ENCODE measurements around the gene CEP44.
"Not testable (repeated sequence)": the region's sequence is repeated elsewhere in the genome, so short reads cannot be mapped to it uniquely, and the experiment has no call there.

CEP44 gene, protein sequence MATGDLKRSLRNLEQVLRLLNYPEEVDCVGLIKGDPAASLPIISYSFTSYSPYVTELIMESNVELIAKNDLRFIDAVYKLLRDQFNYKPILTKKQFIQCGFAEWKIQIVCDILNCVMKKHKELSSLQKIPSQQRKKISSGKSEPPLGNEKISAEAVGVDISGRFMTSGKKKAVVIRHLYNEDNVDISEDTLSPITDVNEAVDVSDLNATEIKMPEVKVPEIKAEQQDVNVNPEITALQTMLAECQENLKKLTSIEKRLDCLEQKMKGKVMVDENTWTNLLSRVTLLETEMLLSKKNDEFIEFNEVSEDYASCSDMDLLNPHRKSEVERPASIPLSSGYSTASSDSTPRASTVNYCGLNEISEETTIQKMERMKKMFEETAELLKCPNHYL

GRCh38 chr4:174283507-174284471, at the start of gene CEP44, which contains the start of gene FBXO8:
Gene CEP44, plus strand, starts transcription at chr4:174283911. Its CDS starts 15,211 bp downstream, at chr4:174299122.
Gene FBXO8, minus strand, starts transcription at chr4:174283667. Its CDS starts 20,575 bp downstream, at chr4:174263092.
- DNase-seq (ENCODE audit: low read depth in 3 of 3), result peak; percentile 27 to 42 (median 28)

DNA sequence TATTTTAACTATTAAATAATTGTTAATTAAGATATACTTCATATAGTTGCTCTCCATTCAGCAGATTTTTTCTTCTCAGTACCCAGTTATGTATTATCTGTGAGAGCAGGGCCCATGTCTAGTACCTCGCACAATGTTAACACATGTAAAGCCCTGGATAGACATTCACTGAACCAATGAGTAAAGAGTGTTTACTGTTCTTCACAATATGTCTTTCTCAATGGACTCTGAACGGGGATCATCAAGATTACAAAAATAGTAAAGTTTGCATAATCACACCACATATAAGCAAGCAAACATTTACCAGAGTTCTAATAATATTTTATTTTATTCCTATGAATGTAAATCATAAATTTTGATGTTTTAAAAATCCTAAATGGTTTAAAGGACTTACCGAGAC, 47.4 kb upstream of the CEP44 start:
- DNase-seq (ENCODE audit: low read depth in 3 of 3), result no peak

DNA sequence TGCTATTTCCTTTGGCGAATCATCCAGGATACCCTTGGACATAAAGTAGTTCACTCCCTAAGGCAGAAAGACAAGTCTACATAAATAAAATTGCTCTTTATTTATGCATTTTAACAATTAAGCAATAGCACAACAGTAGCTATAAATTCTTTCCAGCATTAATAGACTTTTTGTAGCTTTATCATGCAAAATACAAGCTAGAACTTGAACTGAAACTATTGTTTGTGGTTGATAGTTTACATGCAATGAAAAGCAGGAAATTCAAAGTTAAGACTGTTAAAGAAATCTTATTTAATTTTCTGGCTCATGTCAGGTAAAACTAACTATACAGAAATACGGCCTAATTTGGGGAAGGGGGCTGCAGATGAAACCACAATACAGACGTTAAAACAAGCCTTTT, 42.5 kb upstream of the CEP44 start:
- no peak for DNase-seq (ENCODE audit: low read depth in 3 of 3)

- no peak for DNase-seq (ENCODE audit: low read depth in 3 of 3)
Observed at GRCh38 chr4:174244441-174244840, 39.3 kb upstream of the CEP44 start.

DNA sequence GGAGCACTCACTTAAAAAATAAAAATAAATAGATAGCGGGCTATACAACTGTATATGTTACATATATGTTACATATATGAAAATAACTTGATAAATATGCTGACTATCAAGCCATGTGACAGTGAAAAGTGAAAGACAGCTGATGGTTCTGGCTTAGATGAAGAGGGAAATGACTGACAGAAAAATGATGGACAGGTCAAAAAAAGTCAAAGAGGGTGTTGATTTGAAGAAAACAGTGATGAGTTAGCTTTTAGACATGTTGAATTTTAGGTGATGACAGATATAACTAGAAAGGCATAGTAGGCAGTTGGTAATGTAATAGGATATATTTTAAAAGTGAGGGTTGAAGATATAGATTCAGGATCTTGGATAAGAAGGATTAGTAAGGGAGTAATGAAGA, 38.0 kb upstream of the CEP44 start:
- DNase-seq (ENCODE audit: low read depth in 3 of 3), result no peak

DNA sequence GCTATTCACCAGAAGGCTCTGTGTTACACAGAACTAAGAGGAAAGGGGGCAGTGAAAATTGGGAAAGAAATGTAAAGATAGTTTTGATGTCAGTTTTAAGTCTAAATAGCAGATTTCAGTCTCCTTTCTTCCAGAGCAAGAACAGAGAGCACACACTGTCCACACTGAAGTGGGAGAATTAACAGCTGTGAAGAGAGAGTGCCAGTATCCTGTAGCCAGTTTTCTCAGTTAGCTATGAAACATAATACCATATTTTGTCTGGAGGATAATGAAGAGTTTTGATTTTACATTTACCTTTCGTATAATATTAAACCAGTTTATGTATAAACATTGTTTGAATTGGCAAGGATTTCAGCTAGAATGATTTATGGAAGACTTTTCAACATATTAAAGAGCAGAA, 35.3 kb upstream of the CEP44 start:
- DNase-seq (ENCODE audit: low read depth in 3 of 3), result no peak

- no peak for DNase-seq (ENCODE audit: low read depth in 3 of 3)
Observed at GRCh38 chr4:174252412-174252811, 31.3 kb upstream of the CEP44 start.

- DNase-seq (ENCODE audit: low read depth in 3 of 3), result no peak
Observed at GRCh38 chr4:174254613-174255012, 29.1 kb upstream of the CEP44 start.

GRCh38 chr4:174255374-174255773, 28.3 kb upstream of the CEP44 start:
- DNase-seq (ENCODE audit: low read depth in 3 of 3), result no peak

DNA sequence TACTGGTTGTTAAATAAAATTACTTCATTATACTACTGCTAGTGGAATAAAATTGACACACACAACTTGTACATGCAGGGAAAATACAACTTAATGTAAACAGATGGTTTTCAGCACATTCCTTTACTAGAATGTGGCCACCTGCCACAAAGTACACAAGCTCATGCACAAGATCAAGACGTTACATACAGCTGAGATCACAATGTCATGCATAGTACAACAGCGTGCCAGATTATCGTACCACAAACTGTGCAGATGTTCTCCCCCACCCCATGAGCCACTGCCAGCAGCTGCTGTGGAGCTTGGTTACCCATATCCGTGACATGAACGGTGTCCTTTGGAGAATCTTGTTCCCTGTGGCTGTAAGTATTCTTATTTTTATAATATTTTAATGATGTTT, 27.9 kb upstream of the CEP44 start:
- no peak for DNase-seq (ENCODE audit: low read depth in 3 of 3)

DNA sequence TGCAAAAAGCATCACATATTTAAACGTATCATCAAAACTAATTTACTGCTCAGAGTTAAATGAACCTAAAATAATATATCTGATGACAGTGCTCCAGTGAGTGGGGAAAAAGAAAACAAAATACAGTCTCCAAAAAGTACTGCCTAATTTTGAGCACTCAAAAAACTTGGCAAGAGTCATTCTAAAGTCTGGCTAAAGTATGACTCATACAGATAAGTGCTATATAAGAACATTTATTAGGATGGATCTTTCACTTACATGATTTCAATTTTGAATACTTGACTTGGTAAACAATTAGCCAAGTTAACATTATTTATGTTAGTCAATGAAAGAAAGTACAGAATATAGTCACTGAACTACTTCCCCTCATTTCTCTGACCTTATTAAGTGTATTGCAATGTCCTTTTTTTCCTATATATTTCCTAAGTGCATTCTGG, 27.4 kb upstream of the CEP44 start:
- no peak for DNase-seq (ENCODE audit: low read depth in 3 of 3)

DNA sequence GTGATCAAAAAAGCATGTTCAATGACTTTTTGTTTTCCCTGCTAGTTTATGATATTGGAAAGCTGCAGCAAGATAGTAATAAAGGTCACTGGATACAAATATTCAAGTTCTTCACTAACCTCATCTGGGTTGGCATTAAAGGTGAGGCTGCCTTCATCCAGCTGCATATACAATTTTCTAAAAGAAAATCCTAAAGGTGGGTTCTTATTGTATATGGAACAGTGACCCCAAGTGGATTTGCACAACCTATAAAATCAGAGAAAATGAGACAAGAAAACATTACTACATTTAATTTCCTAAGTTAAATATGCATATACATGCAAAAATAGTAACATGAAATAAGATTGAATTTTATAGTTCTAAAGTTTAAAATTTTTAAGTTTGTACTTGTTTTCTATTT, 24.1 kb upstream of the CEP44 start:
- DNase-seq (ENCODE audit: low read depth in 3 of 3), result no peak

- DNase-seq (ENCODE audit: low read depth in 3 of 3), result no peak
Observed at GRCh38 chr4:174260099-174260498, 23.6 kb upstream of the CEP44 start.

GRCh38 chr4:174261432-174261831, 22.3 kb upstream of the CEP44 start:
- DNase-seq (ENCODE audit: low read depth in 3 of 3), result not testable (repeated sequence)

DNA sequence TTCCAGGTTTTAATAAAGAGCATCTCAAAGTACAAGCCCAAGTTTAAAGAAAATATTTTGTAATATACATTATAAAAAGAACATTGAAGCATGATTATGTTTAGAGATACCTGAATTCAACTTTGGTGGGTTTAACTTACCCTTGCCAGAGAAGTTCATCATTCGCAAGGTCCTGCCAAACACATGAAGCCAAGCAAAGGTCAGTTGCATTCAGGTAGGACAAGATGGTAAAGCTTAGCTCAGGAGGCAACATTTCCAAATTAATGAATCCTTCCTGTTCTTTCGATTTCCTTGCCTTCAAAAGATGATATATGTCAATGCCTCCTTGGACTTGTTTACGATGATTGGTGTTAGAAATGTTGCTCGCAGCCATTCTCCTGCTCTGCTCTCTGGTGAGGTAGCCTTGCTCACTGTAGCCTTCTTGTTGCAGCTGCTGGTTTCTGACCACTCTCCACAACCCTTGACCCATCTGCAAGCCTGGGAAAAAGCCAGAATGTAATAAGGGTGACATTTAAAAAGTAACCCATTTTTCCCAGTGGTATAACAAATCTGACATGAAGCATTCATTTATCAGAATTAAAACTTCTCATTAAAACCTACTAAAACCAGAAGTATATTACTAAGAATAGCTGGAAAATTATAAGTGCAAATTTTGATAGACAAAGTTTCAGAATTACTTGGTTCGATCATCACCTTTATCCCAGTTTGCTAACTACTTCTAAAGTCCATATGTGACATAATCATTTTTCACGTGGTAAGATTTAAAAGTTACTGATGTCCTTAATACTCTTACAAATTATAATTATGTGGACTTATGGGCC, 20.9 kb upstream of the CEP44 start:
- DNase-seq (ENCODE audit: low read depth in 3 of 3), result no peak

DNA sequence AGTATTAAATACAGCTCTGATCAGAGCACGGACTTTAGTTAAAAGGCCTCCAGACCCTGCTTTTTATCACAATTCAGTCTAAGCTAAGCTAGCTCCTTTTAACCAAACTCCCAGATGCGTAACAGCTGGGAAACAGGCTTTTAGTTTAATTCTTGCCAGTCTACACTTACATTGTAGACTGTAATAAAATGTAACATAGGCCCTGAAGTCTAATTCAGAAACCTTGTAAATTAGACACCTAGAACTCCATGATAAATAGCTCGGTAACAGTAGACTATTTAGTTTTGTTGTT, 20.3 kb upstream of the CEP44 start:
- DNase-seq (ENCODE audit: low read depth in 3 of 3), result no peak

DNA sequence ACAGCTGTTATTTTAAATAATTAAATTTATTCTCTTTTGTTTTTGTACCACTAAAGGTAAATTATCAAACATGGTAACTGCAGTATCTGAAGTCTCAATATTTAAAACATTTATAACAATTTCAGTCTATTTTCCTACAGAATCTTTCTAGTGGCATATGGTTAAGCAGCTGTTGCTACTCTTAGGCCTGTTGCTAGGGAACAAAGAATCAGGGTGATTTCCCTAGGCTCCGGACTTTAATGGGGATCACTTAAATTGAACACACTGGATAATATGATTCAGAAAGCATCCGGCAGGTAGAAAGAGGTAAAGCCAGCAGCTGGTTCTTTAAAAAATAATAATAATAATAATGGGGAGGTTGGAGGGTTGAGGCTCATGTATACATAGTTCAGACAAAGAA, 17.8 kb upstream of the CEP44 start:
- no peak for DNase-seq (ENCODE audit: low read depth in 3 of 3)

DNA sequence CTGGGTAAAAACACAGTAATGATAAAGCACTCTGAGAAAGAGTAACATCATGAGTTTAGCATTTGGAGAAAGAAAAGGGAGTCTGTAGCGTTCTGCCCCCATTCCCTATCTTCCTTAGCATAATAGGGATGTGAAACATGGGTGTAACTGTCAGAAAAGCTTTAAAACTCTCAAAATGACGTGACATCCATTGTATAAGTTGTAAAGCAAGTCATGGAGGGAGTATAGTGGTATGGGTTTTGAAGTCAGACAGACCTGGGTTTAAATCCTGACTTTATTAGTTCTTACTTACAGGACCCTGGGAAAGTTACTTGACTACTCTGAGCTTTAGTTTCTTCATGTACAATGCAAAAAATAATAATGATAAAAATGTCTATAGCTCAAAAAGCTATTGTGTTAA, 17.3 kb upstream of the CEP44 start:
- DNase-seq (ENCODE audit: low read depth in 3 of 3), result no peak

DNA sequence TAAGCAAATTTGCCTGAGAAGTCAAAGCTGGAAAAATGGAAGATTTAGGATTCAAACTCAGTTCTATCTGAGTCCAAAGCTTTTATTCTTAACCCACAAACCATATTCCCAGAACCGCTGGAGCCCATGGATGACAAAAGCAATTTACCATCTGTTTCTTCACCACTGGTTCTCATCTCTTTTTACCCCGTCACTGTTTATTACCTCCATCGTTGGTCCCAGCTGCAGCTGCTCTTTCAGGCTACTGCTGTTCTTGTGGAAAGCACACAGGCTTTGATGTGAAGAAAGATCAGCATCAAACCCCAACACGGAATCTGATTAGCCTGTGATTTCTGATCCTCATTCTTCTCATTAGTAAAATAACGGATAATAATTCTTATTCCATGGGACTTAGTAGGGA, 9.8 kb upstream of the CEP44 start:
- DNase-seq (ENCODE audit: low read depth in 3 of 3), result no peak

DNA sequence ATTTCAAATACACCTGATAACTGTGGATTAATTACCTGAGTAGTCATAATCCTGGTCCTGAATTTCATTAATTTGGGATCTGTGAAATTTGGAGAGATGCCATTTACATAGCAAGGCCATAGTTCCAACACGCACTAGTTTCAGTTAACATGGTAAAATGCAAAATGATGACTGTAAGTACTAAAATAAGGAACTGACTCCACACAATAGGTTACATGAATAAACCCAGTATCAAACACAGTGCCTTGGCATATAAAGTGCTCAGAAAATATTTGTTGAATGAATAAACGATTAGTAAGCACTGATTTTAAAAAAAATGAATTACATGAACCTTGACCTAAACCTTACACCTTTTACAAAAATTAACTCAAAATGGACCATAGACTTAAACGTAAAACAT, 9.3 kb upstream of the CEP44 start:
- DNase-seq (ENCODE audit: low read depth in 3 of 3), result no peak

DNA sequence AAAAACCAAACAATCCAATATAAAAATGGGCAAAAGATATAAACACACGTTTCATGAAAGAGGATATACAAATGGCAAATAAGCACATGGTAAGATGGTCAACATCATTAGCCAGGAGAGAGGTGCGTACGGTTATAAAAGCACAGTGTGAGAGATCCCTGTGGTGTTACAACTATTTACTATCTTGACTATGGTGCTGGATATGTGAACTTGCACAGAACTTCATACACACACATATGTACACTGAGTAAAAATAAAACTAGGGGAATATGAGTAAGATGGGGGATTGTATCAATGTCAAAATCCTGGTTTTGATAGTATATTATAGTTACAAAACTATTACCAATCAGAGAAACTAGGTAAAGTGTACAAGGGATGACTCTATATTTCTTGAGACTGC, 8.6 kb upstream of the CEP44 start:
- DNase-seq (ENCODE audit: low read depth in 3 of 3), result no peak

DNA sequence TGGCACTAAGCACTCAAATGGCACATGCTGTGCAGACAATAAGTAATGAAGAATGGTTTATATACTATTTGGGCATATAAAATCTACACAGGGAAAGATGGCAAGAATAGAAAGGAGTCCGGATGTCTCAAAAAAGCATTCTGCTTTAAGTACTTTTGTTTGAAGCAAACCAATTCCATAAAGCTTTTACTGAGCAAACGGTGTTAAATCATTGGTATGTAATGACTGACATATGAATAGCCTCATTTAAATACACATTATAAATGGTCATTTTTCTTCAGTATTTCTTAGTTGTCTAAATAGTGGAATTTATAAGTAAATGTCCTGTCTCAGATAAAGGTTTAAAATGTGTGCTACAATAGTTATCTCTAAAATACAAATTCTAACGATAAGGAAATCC, 6.3 kb upstream of the CEP44 start:
- DNase-seq (ENCODE audit: low read depth in 3 of 3), result no peak
